Glutamatergic neuron (in vitro differentiated cells): ENCODE measurements around the gene CSRNP3. TPM values are rescaled to one million over a fixed set of nuclear protein-coding genes. Genes with fewer than 3 reads are reported as not detected.

ENCODE experiments used
- DNase-seq: peaks from one replicate; pipeline ENCODE4 v3.0.0; 2022
- H3K27ac Mint-ChIP-seq: one replicate; pipeline ENCODE4 v1.8.0; 2020; ENCODE audit warnings: mild to moderate bottlenecking, mixed read lengths, inconsistent platforms; ENCODE audit not compliant: unreplicated experiment
- H3K27me3 Mint-ChIP-seq: one replicate; pipeline ENCODE4 v1.8.0; 2020; ENCODE audit warnings: mild to moderate bottlenecking, moderate library complexity, mixed read lengths, inconsistent platforms; ENCODE audit not compliant: unreplicated experiment
- H3K36me3 Mint-ChIP-seq: one replicate; pipeline ENCODE4 v1.8.0; 2020; ENCODE audit warnings: mild to moderate bottlenecking, mixed read lengths, inconsistent platforms; ENCODE audit not compliant: unreplicated experiment
- H3K4me1 Mint-ChIP-seq: one replicate; pipeline ENCODE4 v1.8.0; 2020; ENCODE audit warnings: mild to moderate bottlenecking, low read depth, mixed read lengths, inconsistent platforms; ENCODE audit not compliant: unreplicated experiment
- H3K4me3 Mint-ChIP-seq: one replicate; pipeline ENCODE4 v1.8.0; 2020; ENCODE audit warnings: mild to moderate bottlenecking, mixed read lengths, inconsistent platforms; ENCODE audit not compliant: unreplicated experiment
- H3K9me3 Mint-ChIP-seq: one replicate; pipeline ENCODE4 v1.8.0; 2020; ENCODE audit warnings: mild to moderate bottlenecking, moderate library complexity, mixed read lengths, inconsistent platforms; ENCODE audit not compliant: unreplicated experiment
- total RNA-seq: library from RNA; stranded (reverse); fragmentation: NEBNext Ultra II Directional; extraction: Animal tissue kit (Norgen Biotek cat#: 25700); gene quantifications from one replicate; pipeline ENCODE4 v1.2.1, GENCODE V29; 2021; ENCODE audit not compliant: unreplicated experiment
- TF ChIP-seq, protein P1 (sequence below): fragments of 200-600 bp; sonication (generic); IDR thresholded peaks from one replicate; pipeline ENCODE4 v1.5.0; 2021; ENCODE audit not compliant: partially characterized antibody, unreplicated experiment

CSRNP3 gene
- total RNA-seq, 1 donor from 2014 or later: 23.0 TPM

DNA sequence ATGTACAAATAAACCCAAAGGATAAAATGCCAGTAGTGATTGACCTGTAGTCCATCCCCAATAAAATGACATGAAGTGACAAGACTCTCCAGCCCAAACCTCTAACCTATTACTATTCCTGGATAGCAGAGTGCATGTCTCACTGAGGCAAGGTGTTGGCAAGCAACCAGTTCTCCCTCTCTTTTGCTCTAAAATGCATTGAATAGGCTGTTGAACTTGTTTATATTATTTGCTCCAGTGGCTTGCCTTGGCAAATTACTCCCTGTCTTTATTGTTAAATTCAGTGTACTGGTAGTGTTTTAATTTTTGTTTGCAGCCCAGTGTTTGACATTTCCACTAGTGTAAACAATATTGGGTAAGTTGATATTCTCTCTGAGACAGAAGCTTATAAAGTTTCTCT lies 70.5 kb downstream of the CSRNP3 start:
- H3K4me3 Mint-ChIP-seq: no peak overlapping the region
- H3K36me3 Mint-ChIP-seq: no peaks in the 10 kb centered on the region
- no peaks in the 10 kb centered on the region for H3K9me3 Mint-ChIP-seq
- no peaks in the 10 kb centered on the region for H3K27me3 Mint-ChIP-seq
- no peak for DNase-seq
- TF ChIP-seq, protein P1, sequence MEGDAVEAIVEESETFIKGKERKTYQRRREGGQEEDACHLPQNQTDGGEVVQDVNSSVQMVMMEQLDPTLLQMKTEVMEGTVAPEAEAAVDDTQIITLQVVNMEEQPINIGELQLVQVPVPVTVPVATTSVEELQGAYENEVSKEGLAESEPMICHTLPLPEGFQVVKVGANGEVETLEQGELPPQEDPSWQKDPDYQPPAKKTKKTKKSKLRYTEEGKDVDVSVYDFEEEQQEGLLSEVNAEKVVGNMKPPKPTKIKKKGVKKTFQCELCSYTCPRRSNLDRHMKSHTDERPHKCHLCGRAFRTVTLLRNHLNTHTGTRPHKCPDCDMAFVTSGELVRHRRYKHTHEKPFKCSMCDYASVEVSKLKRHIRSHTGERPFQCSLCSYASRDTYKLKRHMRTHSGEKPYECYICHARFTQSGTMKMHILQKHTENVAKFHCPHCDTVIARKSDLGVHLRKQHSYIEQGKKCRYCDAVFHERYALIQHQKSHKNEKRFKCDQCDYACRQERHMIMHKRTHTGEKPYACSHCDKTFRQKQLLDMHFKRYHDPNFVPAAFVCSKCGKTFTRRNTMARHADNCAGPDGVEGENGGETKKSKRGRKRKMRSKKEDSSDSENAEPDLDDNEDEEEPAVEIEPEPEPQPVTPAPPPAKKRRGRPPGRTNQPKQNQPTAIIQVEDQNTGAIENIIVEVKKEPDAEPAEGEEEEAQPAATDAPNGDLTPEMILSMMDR: no peak
- H3K27ac Mint-ChIP-seq: no peak overlapping the region
- H3K4me1 Mint-ChIP-seq: peaks cover 2% of the 10 kb centered on the region

DNA sequence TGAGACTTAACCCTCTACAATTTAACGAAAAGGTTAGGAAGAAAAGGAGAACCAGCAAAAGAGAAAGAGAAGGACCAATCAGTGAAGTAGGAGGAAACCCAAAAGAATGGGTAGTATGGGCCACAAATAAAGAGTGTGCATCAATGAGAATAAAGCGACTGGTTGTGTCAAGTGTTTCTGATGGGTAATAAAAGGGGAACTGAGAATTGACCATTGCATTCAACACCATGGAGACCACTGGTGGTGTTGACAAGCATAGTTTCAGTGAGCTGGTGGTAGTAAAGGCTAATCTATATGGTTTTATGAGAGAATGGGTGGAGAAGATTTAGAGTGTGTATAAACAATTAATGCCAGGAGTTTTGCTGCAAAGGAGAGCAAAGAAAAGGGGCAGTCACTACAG lies 75.4 kb downstream of the CSRNP3 start:
- no peak for DNase-seq
- Mint-ChIP-seq H3K9me3 (no peaks in the 10 kb centered on the region), H3K27me3 (no peaks in the 10 kb centered on the region), H3K27ac (no peak overlapping the region), H3K4me1 (peaks cover 2% of the 10 kb centered on the region), H3K36me3 (no peaks in the 10 kb centered on the region), H3K4me3 (no peak overlapping the region)
- TF ChIP-seq, protein P1: no peak

DNA sequence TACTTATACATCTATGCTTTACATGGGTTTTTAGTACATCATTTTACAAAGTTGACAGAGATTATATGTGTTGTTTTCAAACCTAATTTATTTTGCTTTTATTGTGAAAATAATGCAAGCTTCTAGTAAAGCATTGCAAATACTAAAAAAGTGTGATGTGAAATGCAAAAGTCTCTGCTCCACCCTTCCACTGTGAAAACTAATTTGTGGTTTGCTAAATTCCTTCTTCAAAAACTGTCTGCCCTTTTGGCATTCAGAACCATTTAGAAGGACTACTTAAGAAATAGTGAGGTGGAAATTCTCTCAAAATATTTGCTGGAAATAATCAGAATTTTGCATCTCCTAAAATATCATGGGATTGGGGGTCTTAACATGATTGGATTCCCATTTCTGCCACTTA lies 78.4 kb downstream of the CSRNP3 start:
- no peaks in the 10 kb centered on the region for H3K27me3 Mint-ChIP-seq
- H3K36me3 Mint-ChIP-seq: no peaks in the 10 kb centered on the region
- peaks cover 5% of the 10 kb centered on the region for H3K4me1 Mint-ChIP-seq
- no peak overlapping the region for H3K27ac Mint-ChIP-seq
- TF ChIP-seq, protein P1: no peak
- no peak overlapping the region for H3K4me3 Mint-ChIP-seq
- H3K9me3 Mint-ChIP-seq: no peaks in the 10 kb centered on the region
- no peak for DNase-seq

GRCh38 chr2:165549619-165550018 lies 80.1 kb downstream of the CSRNP3 start:
- H3K4me3 Mint-ChIP-seq: no peak overlapping the region
- H3K4me1 Mint-ChIP-seq: peaks cover 5% of the 10 kb centered on the region

DNA sequence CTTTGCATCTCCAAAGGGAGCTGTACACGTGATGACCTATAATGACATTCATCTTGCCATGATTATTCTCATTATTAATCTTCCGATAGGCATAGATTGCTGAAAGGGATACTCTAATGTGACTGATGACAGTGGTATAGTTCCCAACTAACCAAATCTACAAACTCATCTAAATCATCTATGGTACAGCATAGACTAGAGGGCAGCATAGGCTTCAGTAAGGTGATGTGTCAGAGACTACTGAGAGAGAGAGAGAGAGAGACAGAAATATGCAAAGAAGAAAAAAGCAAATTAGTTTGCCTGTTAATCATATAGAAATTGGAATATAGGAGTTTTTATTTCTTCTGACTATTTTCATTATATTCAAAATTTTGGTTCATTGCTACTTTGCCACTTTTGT lies 89.3 kb downstream of the CSRNP3 start:
- no peak for DNase-seq
- no peaks in the 10 kb centered on the region for H3K9me3 Mint-ChIP-seq
- H3K27me3 Mint-ChIP-seq: peaks cover 2% of the 10 kb centered on the region
- H3K4me3 Mint-ChIP-seq: no peak overlapping the region
- H3K27ac Mint-ChIP-seq: no peak overlapping the region
- peaks cover 7% of the 10 kb centered on the region for H3K4me1 Mint-ChIP-seq
- H3K36me3 Mint-ChIP-seq: no peaks in the 10 kb centered on the region
- TF ChIP-seq, protein P1: no peak

More at GRCh38 chr2:165549619-165550018, 80.1 kb downstream of the CSRNP3 start:
- TF ChIP-seq, protein P1: no peak
- Mint-ChIP-seq H3K9me3 (no peaks in the 10 kb centered on the region), H3K36me3 (no peaks in the 10 kb centered on the region), H3K27ac (no peak overlapping the region), H3K27me3 (no peaks in the 10 kb centered on the region)
- no peak for DNase-seq
